Body of pancreas (tissue), 4 donors: Measurements from ENCODE around the gene KIF25.

Source experiments
- POLR2A ChIP-seq, 3 donors: fragments of 450-650 bp; IDR thresholded peaks; one replicate each; pipeline ENCODE4 v1.6.1; 2016; ENCODE audit warnings: antibody characterized with exemption in 3 of 3, mild to moderate bottlenecking in 2 of 3
- TF ChIP-seq, protein P1 (sequence below), 7 experiments: fragments of 450-650 bp in 4 of 7; fragments of 200-600 bp in 3 of 7; sonication (generic) in 3 of 7; IDR thresholded peaks; one replicate each; pipeline ENCODE4 v1.5.1; 2016 to 2019; ENCODE audit warnings: antibody characterized with exemption in 7 of 7

DNA sequence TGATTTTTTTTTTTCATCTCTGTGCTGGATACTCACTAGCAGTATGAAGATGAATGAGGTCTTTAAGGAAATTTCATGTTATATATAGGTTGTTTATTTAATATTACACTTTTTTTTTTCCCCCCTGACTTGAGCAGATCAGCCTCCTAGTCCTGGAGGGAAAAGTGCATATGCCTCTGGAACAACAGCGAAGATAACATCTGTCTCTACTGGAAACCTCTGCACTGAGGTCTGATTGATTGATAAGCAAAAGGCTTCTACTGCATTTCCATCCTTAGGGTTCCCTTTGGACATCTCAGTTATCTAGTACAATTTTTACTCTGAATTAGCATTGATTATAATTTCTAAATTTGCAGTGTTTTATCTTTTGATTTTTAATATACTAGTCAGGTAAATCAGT, 49.8 kb upstream of the KIF25 start:
- TF ChIP-seq, protein P1, sequence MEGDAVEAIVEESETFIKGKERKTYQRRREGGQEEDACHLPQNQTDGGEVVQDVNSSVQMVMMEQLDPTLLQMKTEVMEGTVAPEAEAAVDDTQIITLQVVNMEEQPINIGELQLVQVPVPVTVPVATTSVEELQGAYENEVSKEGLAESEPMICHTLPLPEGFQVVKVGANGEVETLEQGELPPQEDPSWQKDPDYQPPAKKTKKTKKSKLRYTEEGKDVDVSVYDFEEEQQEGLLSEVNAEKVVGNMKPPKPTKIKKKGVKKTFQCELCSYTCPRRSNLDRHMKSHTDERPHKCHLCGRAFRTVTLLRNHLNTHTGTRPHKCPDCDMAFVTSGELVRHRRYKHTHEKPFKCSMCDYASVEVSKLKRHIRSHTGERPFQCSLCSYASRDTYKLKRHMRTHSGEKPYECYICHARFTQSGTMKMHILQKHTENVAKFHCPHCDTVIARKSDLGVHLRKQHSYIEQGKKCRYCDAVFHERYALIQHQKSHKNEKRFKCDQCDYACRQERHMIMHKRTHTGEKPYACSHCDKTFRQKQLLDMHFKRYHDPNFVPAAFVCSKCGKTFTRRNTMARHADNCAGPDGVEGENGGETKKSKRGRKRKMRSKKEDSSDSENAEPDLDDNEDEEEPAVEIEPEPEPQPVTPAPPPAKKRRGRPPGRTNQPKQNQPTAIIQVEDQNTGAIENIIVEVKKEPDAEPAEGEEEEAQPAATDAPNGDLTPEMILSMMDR (IDR thresholded peaks at IDR 0.05) = no peak
- no peak for TF ChIP-seq POLR2A (IDR thresholded peaks at IDR 0.05)
